GM12878 (cell line): Measurements from ENCODE around the gene KRIT1. TPM values are rescaled to one million over a fixed set of nuclear protein-coding genes. Genes with fewer than 3 reads are reported as not detected.

Experiments
- CREM ChIP-seq: IDR thresholded peaks from 2 replicates; pipeline ENCODE4 v1.6.1; 2014; ENCODE audit warnings: antibody characterized with exemption, low read depth
- EED ChIP-seq: sonication (generic); IDR thresholded peaks from 2 replicates; pipeline ENCODE4 v1.6.1; 2016; ENCODE audit warnings: antibody characterized with exemption, low read depth
- EP300 ChIP-seq, 2 experiments: fragments of 150-350 bp in 1 of 2; IDR thresholded peaks; 2 replicates each; pipeline ENCODE4 v1.6.1; 2011 to 2012; ENCODE audit warnings: low read depth in 2 of 2, low read length in 2 of 2, borderline replicate concordance in 1 of 2, improper control_type of control experiment in 1 of 2, inconsistent platforms in 1 of 2; ENCODE audit not compliant: control insufficient read depth in 1 of 2
- HDAC2 ChIP-seq: fragments of 200-600 bp; sonication (generic); IDR thresholded peaks from 2 replicates; pipeline ENCODE4 v1.6.1; 2017
- IKZF2 ChIP-seq, 2 experiments: fragments of 450-650 bp; IDR thresholded peaks; 2 replicates each; pipeline ENCODE4 v1.6.1; 2017; ENCODE audit warnings: mild to moderate bottlenecking in 2 of 2, moderate library complexity in 2 of 2
- KAT2A ChIP-seq: conservative IDR thresholded peaks from 2 replicates; pipeline ENCODE4 v1.6.1; 2011; ENCODE audit warnings: low read depth, low read length; ENCODE audit not compliant: control insufficient read depth
- KLF5 ChIP-seq: fragments of 450-650 bp; IDR thresholded peaks from 2 replicates; pipeline ENCODE4 v1.6.1; 2014; ENCODE audit warnings: mild to moderate bottlenecking; ENCODE audit not compliant: partially characterized antibody
- MEF2B ChIP-seq: fragments of 450-650 bp; IDR thresholded peaks from 2 replicates; pipeline ENCODE4 v1.6.1; 2018; ENCODE audit warnings: mild to moderate bottlenecking, moderate library complexity; ENCODE audit not compliant: partially characterized antibody, poor library complexity, severe bottlenecking
- NFXL1 ChIP-seq: fragments of 450-650 bp; IDR thresholded peaks from 2 replicates; pipeline ENCODE4 v1.6.1; 2017; ENCODE audit warnings: antibody characterized with exemption, mild to moderate bottlenecking, borderline replicate concordance
- NRF1 ChIP-seq: conservative IDR thresholded peaks from 2 replicates; pipeline ENCODE4 v1.6.1; 2011; ENCODE audit warnings: mild to moderate bottlenecking, low read depth, low read length, improper control_type of control experiment
- POLR2AphosphoS5 ChIP-seq: IDR thresholded peaks from 2 replicates; pipeline ENCODE4 v1.6.1; 2011; ENCODE audit warnings: mild to moderate bottlenecking, low read length, inconsistent platforms
- RAD21 ChIP-seq: IDR thresholded peaks from 2 replicates; pipeline ENCODE4 v1.6.1; 2011; ENCODE audit warnings: mild to moderate bottlenecking, low read depth, low read length, moderate library complexity; ENCODE audit not compliant: insufficient read depth
- SIX5 ChIP-seq: IDR thresholded peaks from 2 replicates; pipeline ENCODE4 v1.6.1; 2011; ENCODE audit warnings: mild to moderate bottlenecking, low read depth, low read length, moderate library complexity; ENCODE audit not compliant: severe bottlenecking
- SMAD1 ChIP-seq: fragments of 450-650 bp; IDR thresholded peaks from 2 replicates; pipeline ENCODE4 v1.6.1; 2018; ENCODE audit warnings: mild to moderate bottlenecking, low read depth; ENCODE audit not compliant: partially characterized antibody
- SUPT20H ChIP-seq: IDR thresholded peaks from 2 replicates; pipeline ENCODE4 v1.6.1; 2011; ENCODE audit warnings: low read depth, mild to moderate bottlenecking, low read length, moderate library complexity, borderline replicate concordance; ENCODE audit not compliant: control insufficient read depth
- SUZ12 ChIP-seq: fragments of 200-600 bp; sonication (generic); IDR thresholded peaks from one replicate; pipeline ENCODE4 v1.6.1; 2018; ENCODE audit warnings: antibody characterized with exemption, mild to moderate bottlenecking; ENCODE audit not compliant: unreplicated experiment
- YBX1 ChIP-seq: fragments of 450-650 bp; IDR thresholded peaks from 2 replicates; pipeline ENCODE4 v1.6.1; 2016; ENCODE audit warnings: antibody characterized with exemption
- ZNF24 ChIP-seq: fragments of 450-650 bp; IDR thresholded peaks from 2 replicates; pipeline ENCODE4 v1.6.1; 2017; ENCODE audit warnings: antibody characterized with exemption, mild to moderate bottlenecking
- ZNF622 ChIP-seq: fragments of 450-650 bp; IDR thresholded peaks from 2 replicates; pipeline ENCODE4 v1.6.1; 2017; ENCODE audit warnings: mild to moderate bottlenecking, inconsistent platforms
- ZSCAN29 ChIP-seq: fragments of 450-650 bp; IDR thresholded peaks from 2 replicates; pipeline ENCODE4 v1.6.1; 2017; ENCODE audit warnings: mild to moderate bottlenecking, moderate library complexity
- polyA plus RNA-seq, 11 experiments: library from polyadenylated mRNA; depleted of rRNA in 4 of 11; unstranded in 6 of 11; stranded (reverse) in 5 of 11; fragments of >200 nt; fragmentation: Nextera tagmentation in 4 of 11; fragmentation: Illumina TruSeq in 1 of 11; extraction: Ambion mirVana in 4 of 11; extraction: Trizol in 1 of 11; gene quantifications; 1 replicate in 1 of 11; 2 replicates in 10 of 11; pipeline versions ENCODE4 v1.2.1 to v1.2.3, GENCODE V29; 2011 to 2016; ENCODE audit warnings: inconsistent platforms in 2 of 11, missing spikeins in 2 of 11, low read depth in 1 of 11
- total RNA-seq, 4 experiments: library from RNA; depleted of rRNA in 3 of 4; stranded (reverse); fragments of >200 nt in 3 of 4; fragmentation: Illumina TruSeq in 1 of 4; extraction: Trizol in 1 of 4; gene quantifications; 2 replicates each; pipeline versions ENCODE4 v1.2.1 to v1.2.3, GENCODE V29; 2013 to 2021
- TF ChIP-seq, protein P1 (sequence below): IDR thresholded peaks from 2 replicates; pipeline ENCODE4 v1.6.1; 2012; ENCODE audit warnings: low read depth, low read length, improper control_type of control experiment
- TF ChIP-seq, protein P2 (sequence below): IDR thresholded peaks from 2 replicates; pipeline ENCODE4 v1.6.1; 2011; ENCODE audit warnings: borderline replicate concordance, low read depth, mild to moderate bottlenecking, moderate library complexity, low read length; ENCODE audit not compliant: insufficient read depth, poor library complexity, severe bottlenecking
- TF ChIP-seq, protein P3 (sequence below): IDR thresholded peaks from 2 replicates; pipeline ENCODE4 v1.6.1; 2011; ENCODE audit warnings: low read depth, mild to moderate bottlenecking, low read length, moderate library complexity, borderline replicate concordance; ENCODE audit errors: extremely low read depth
- TF ChIP-seq, protein P4 (sequence below): fragments of 450-650 bp; formaldehyde crosslinking; IDR thresholded peaks from 2 replicates; pipeline ENCODE4 v1.5.0; 2022; ENCODE audit warnings: mild to moderate bottlenecking, missing genetic modification characterization

The KRIT1 gene
- total and polyA plus RNA-seq, 10 of the 15 experiments (the other 5 are each of a cell fraction or from before 2014, with no cell fraction given): 12.0 to 60.1 (median 27.0) TPM

DNA sequence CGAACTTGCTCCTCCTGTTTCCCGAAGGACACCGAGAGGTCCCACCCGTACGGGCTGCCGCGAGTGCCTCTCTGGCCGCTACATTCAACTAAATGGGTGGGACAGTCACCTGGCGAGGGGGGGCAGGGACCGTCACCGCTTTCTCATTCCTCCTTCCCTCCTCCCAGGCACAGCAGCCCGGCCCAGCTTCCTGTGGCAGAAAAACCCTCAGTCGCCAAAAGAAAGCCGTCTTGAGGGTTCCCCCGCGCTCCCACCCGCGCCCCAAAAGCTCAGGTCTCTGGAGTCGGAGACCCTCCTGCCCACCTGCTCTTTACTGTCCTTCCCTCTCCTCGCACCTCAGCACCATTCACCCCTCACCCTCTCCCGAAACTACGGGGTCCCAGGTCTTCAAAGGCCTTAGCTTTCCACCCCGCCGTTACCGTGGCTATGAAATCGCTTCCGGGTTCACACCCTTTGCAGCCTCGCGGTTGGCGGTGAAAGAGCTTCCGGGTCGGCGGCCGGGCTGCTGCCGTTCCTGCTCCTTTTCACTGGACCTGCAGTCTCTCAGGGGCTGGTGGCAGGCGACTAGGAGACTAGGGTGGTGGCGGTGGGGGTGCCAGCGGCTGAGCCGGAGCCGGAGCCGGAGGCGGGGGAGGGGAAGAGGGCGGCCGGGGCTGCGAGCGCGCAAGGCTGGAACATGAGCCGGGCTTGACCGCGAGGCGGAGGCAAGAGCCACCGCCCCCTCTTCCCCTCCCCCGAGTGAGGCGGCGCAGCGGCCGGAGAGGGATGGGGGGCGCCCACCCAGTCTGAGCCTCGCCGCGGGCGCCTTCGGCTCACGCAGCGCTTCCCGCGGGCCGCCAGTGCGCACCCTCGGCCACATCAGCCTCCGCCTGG, at the start of gene KRIT1, which contains the start of gene ANKIB1 (continued):
- TF ChIP-seq, protein P1, sequence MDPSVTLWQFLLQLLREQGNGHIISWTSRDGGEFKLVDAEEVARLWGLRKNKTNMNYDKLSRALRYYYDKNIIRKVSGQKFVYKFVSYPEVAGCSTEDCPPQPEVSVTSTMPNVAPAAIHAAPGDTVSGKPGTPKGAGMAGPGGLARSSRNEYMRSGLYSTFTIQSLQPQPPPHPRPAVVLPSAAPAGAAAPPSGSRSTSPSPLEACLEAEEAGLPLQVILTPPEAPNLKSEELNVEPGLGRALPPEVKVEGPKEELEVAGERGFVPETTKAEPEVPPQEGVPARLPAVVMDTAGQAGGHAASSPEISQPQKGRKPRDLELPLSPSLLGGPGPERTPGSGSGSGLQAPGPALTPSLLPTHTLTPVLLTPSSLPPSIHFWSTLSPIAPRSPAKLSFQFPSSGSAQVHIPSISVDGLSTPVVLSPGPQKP: no peak
- no peak for TF ChIP-seq ZSCAN29
- peak; percentile 28 for TF ChIP-seq MEF2B
- TF ChIP-seq SIX5: peak; percentile 33
- no peak for TF ChIP-seq NFXL1
- peak; percentile 76 for TF ChIP-seq KLF5
- no peak for TF ChIP-seq HDAC2
- TF ChIP-seq SMAD1: peak; percentile 73
- no peak for TF ChIP-seq SUZ12
- TF ChIP-seq YBX1: no peak
- TF ChIP-seq, protein P2, sequence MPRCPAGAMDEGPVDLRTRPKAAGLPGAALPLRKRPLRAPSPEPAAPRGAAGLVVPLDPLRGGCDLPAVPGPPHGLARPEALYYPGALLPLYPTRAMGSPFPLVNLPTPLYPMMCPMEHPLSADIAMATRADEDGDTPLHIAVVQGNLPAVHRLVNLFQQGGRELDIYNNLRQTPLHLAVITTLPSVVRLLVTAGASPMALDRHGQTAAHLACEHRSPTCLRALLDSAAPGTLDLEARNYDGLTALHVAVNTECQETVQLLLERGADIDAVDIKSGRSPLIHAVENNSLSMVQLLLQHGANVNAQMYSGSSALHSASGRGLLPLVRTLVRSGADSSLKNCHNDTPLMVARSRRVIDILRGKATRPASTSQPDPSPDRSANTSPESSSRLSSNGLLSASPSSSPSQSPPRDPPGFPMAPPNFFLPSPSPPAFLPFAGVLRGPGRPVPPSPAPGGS: no peak
- peak; percentile 89 for TF ChIP-seq POLR2AphosphoS5
- no peak for TF ChIP-seq ZNF24
- TF ChIP-seq, protein P3, sequence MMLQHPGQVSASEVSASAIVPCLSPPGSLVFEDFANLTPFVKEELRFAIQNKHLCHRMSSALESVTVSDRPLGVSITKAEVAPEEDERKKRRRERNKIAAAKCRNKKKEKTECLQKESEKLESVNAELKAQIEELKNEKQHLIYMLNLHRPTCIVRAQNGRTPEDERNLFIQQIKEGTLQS: no peak
- TF ChIP-seq EED: no peak
- no peak for TF ChIP-seq RAD21
- TF ChIP-seq, protein P4, sequence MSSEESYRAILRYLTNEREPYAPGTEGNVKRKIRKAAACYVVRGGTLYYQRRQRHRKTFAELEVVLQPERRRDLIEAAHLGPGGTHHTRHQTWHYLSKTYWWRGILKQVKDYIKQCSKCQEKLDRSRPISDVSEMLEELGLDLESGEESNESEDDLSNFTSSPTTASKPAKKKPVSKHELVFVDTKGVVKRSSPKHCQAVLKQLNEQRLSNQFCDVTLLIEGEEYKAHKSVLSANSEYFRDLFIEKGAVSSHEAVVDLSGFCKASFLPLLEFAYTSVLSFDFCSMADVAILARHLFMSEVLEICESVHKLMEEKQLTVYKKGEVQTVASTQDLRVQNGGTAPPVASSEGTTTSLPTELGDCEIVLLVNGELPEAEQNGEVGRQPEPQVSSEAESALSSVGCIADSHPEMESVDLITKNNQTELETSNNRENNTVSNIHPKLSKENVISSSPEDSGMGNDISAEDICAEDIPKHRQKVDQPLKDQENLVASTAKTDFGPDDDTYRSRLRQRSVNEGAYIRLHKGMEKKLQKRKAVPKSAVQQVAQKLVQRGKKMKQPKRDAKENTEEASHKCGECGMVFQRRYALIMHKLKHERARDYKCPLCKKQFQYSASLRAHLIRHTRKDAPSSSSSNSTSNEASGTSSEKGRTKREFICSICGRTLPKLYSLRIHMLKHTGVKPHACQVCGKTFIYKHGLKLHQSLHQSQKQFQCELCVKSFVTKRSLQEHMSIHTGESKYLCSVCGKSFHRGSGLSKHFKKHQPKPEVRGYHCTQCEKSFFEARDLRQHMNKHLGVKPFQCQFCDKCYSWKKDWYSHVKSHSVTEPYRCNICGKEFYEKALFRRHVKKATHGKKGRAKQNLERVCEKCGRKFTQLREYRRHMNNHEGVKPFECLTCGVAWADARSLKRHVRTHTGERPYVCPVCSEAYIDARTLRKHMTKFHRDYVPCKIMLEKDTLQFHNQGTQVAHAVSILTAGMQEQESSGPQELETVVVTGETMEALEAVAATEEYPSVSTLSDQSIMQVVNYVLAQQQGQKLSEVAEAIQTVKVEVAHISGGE (CRISPR knock-in tag): no peak
- no peak for TF ChIP-seq ZNF622
- TF ChIP-seq EP300 (IDR thresholded peaks at IDR 0.05; ENCODE audit: borderline replicate concordance in 1 of 2, control insufficient read depth in 1 of 2, low read depth in 2 of 2, low read length in 2 of 2): no peak
- no peak for TF ChIP-seq KAT2A
- TF ChIP-seq NRF1: no peak
- peak in 1 of 2 experiments; percentile 43; a peak in 1 of 4 replicates for TF ChIP-seq IKZF2 (IDR thresholded peaks at IDR 0.05)
- TF ChIP-seq CREM: no peak
- TF ChIP-seq SUPT20H: no peak
